ENCODE measurements around the gene ARHGAP6.
"Not testable (repeated sequence)": the region's sequence is repeated elsewhere in the genome, so short reads cannot be mapped to it uniquely, and the experiment has no call there.

ARHGAP6 gene

DNA sequence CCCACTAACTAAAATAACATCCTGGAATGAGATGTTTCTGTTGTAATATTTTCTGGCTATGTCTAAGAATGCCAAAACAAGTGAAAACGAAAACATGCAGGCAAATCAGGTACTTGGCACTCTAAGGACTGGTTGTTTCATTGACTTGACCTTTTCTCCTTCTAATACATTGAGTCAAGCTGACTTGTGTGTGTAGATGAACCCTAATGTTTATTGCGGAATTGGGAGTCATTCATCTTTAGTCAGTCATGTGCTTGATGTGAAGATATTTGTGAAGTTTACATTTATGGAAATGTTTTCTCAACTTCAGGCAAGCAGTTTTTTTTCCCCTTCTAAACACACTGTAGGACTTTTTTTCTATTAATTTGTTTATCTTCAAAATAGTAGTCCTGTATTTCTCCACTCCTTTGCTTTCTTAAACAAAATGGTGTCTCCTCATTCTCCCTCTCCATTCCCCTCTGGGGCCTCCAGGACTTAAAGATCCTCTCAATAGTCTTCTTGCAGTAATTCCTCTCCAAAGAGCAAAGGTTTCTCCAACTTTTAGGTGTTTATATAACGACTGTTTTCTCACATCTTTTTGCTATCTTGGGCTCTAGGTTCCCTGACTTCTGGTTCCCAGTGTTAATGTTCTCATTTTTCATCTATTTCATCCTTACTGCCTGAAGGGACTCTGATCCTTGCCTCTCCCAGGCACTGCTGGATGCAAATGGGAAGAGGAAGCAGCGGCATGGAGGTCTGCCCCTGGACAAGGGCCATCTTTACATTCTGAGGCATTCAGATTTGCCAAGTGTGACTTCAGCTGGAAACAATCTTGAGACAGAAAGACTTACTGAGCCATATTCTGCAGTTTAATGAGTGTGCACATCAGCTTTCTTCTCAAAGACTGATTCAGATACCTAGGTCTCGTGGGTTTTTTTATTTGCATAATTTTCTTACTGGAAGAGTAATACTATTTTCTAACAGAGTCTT lies 166.4 kb downstream of the ARHGAP6 start:
- TF ChIP-seq, protein P1, sequence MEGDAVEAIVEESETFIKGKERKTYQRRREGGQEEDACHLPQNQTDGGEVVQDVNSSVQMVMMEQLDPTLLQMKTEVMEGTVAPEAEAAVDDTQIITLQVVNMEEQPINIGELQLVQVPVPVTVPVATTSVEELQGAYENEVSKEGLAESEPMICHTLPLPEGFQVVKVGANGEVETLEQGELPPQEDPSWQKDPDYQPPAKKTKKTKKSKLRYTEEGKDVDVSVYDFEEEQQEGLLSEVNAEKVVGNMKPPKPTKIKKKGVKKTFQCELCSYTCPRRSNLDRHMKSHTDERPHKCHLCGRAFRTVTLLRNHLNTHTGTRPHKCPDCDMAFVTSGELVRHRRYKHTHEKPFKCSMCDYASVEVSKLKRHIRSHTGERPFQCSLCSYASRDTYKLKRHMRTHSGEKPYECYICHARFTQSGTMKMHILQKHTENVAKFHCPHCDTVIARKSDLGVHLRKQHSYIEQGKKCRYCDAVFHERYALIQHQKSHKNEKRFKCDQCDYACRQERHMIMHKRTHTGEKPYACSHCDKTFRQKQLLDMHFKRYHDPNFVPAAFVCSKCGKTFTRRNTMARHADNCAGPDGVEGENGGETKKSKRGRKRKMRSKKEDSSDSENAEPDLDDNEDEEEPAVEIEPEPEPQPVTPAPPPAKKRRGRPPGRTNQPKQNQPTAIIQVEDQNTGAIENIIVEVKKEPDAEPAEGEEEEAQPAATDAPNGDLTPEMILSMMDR (IDR thresholded peaks at IDR 0.05; ENCODE audit: control insufficient read depth, extremely low read depth, insufficient read depth), result no peak
- no peak for DNase-seq (ENCODE audit: low read depth)
- H3K4me3 ChIP-seq (ENCODE audit: low read depth, low read length), result no peak overlapping the region

DNA sequence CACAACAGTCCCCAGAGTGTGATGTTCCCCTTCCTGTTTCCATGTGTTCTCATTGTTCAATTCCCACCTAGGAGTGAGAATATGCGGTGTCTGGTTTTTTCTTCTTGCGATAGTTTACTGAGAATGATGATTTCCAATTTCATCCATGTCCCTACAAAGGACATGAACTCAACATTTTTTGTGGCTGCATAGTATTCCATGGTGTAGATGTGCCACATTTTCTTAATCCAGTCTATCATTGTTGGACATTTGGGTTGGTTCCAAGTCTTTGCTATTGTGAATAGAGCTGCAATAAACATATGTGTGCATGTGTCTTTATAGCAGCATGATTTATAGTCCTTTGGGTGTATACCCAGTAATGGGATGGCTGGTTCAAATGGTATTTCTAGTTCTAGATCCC lies 174.3 kb downstream of the ARHGAP6 start:
- H3K4me3 ChIP-seq (ENCODE audit: low read depth, low read length); DNase-seq (ENCODE audit: low read depth): not testable (repeated sequence)

DNA sequence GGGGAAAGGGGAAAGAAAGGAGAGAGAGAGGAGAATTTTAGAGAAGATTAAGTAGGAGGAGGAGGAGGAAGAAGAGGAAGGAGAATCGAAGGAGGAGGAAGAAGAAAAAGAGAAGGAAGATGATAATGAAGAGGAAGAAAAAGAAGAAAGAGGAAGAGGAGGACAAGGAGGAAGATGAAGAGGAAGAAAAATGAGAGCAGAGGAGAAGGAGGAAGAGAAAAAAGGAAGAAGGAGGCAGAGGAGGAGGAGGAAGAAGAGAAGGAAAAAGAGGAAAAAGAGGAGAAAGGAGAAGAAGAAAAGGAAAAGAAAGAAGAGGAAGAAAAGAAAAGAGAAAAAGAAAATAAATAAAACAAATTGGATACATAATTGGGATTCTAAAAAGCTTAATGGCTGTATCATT lies 181.4 kb downstream of the ARHGAP6 start:
- no peak overlapping the region for H3K4me3 ChIP-seq (ENCODE audit: low read depth, low read length)
- TF ChIP-seq, protein P1 (IDR thresholded peaks at IDR 0.05; ENCODE audit: control insufficient read depth, extremely low read depth, insufficient read depth), result no peak
- DNase-seq (ENCODE audit: low read depth), result no peak

DNA sequence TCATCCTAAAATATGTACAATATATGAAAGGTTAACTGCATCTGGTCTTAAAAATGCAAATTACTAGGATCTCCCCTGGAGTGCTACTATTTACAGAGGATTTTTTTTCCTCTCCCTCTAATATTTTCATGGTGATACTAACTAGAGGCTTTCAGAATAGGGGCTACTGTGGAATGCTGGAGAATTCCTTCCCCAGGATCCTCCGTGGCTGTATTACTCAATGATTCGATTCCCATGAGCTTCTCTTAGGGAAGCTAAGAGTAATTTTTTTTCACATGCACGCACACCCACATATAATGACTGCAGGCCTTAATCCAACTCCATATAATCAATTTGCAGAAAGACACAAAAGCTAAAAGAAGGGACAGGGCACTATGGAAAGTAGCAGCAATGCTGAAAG lies 184.7 kb downstream of the ARHGAP6 start:
- no peak for DNase-seq (ENCODE audit: low read depth)
- TF ChIP-seq, protein P1 (IDR thresholded peaks at IDR 0.05; ENCODE audit: control insufficient read depth, extremely low read depth, insufficient read depth), result no peak

DNA sequence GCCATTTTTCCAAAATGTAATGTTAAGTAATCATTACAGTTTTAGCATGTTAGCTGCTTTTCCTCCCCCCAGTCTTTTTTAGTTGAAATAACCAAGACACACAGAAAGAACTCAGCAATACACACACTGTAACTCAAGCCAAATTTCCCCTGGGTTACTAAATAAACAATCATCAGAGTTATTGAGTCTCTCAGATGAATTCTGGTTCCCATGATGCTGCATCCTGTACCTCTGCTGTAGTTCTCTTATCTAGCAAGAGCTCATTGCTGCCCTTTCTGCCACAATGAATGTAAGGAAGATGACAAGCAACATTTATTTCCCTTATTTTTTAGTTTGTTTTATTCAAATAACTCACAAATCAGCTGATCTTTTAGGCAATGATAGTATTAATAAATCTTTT lies 185.1 kb downstream of the ARHGAP6 start:
- no peak overlapping the region for H3K4me3 ChIP-seq (ENCODE audit: low read depth, low read length)
- TF ChIP-seq, protein P1 (IDR thresholded peaks at IDR 0.05; ENCODE audit: control insufficient read depth, extremely low read depth, insufficient read depth), result no peak

More for the DNA sequence above, 184.7 kb downstream of the ARHGAP6 start:
- H3K4me3 ChIP-seq (ENCODE audit: low read depth, low read length), result no peak overlapping the region

DNA sequence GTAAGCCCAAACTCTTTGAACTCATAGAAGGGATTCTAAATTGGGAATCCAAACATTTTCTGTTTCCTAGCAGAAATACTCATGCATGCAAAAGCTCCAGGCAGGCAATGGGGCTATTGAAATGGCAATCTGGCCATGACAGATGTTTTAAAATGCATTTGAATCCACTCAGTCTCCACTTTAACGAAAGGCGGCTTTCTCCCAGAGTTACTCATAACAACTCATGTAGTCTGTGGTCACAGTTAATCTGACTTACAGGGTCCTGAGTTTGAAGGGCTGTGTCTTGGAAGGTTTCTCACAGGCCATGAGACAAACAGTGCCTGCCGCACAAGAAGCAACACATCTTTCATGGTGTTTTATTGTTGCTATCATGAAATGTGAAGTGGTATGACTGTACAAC lies 186.8 kb downstream of the ARHGAP6 start:
- TF ChIP-seq, protein P1 (IDR thresholded peaks at IDR 0.05; ENCODE audit: control insufficient read depth, extremely low read depth, insufficient read depth), result no peak
- H3K4me3 ChIP-seq (ENCODE audit: low read depth, low read length), result no peak overlapping the region
- no peak for DNase-seq (ENCODE audit: low read depth)

More for the DNA sequence above, 185.1 kb downstream of the ARHGAP6 start:
- no peak for DNase-seq (ENCODE audit: low read depth)

DNA sequence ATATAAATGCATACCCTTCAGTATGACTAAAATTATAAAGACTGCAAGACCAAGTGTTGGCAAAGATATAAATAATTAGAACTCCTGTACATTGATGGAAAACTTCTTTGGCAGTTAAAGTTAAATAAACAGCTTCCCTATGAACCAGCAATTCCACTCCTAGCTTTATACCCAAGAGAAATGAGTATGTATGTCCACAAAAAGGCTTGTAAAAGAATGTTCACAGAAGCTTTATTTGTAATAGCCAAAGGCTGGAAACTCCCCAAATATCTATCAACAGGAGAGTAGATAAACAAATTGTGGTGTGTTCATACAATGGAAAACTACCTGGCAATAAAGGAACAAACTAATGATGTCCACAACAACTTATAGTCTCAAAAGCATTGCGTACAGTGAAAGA lies 187.7 kb downstream of the ARHGAP6 start:
- TF ChIP-seq, protein P1 (IDR thresholded peaks at IDR 0.05; ENCODE audit: control insufficient read depth, extremely low read depth, insufficient read depth), result no peak
- DNase-seq (ENCODE audit: low read depth), result peak; percentile 92
- H3K4me3 ChIP-seq (ENCODE audit: low read depth, low read length), result no peak overlapping the region
